LNCaP clone FGC (cell line): ENCODE measurements around the gene PRELID3B.

Experiments
- DNase-seq: peaks from one replicate; pipeline ENCODE4 v3.0.0-alpha.2; 2011; ENCODE audit warnings: low read depth
- H3K4me3 ChIP-seq: 2 replicates; pipeline ENCODE4 v1.5.1; 2011; ENCODE audit warnings: mild to moderate bottlenecking, low read depth, low read length, control low read depth
- TF ChIP-seq, protein P1 (sequence below): IDR thresholded peaks from 2 replicates; pipeline ENCODE4 v1.5.1; 2012; ENCODE audit warnings: mild to moderate bottlenecking; ENCODE audit not compliant: control insufficient read depth, insufficient read depth; ENCODE audit errors: extremely low read depth

Gene PRELID3B

DNA sequence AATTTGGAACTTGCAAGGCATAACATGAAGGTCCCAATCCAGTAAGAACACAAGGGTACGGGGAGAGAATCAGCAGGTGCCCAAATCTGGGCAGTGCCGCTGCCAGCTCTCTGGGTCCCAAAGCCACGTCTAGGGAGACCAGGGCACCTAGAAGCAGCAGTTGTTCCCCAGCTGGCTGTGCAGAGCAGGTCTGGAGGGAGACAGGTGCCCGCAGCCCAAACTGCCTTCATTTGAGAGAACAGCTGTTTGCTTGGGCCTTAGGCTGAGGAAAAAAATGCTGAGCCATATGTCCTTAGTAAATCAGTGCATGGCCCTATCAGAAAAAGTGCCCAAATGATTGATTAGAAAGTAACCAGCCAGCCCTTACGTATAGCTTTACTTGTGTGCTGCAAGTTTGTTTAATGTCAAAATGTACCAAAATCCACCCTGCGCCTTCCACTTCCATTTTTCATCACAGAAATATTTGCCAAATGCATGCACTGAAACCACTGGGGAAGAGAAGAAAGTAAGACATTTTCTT is 9.1 kb upstream of the PRELID3B start:
- TF ChIP-seq, protein P1, sequence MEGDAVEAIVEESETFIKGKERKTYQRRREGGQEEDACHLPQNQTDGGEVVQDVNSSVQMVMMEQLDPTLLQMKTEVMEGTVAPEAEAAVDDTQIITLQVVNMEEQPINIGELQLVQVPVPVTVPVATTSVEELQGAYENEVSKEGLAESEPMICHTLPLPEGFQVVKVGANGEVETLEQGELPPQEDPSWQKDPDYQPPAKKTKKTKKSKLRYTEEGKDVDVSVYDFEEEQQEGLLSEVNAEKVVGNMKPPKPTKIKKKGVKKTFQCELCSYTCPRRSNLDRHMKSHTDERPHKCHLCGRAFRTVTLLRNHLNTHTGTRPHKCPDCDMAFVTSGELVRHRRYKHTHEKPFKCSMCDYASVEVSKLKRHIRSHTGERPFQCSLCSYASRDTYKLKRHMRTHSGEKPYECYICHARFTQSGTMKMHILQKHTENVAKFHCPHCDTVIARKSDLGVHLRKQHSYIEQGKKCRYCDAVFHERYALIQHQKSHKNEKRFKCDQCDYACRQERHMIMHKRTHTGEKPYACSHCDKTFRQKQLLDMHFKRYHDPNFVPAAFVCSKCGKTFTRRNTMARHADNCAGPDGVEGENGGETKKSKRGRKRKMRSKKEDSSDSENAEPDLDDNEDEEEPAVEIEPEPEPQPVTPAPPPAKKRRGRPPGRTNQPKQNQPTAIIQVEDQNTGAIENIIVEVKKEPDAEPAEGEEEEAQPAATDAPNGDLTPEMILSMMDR: no peak
- no peak for DNase-seq
- H3K4me3 ChIP-seq: no peak overlapping the region

DNA sequence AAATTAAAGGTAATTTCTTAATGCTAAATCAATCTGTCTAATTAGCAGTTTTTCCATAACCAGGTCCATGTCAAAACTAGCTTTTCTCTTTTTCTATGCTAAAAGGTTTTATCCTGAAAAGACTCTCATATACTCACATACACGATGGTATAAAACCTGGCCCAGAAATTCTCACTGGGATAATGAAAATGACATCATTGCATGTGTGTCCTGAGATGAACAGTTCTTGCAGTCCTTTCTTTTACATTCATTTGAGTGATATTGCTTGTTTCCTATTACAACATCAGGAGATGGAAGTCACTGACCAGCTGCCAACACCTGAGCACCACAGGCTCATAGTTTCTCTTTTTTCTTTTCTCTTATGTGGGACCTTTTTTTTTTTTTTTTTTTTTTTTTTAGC is 7.9 kb upstream of the PRELID3B start:
- no peak for DNase-seq
- TF ChIP-seq, protein P1: no peak
- no peak overlapping the region for H3K4me3 ChIP-seq

DNA sequence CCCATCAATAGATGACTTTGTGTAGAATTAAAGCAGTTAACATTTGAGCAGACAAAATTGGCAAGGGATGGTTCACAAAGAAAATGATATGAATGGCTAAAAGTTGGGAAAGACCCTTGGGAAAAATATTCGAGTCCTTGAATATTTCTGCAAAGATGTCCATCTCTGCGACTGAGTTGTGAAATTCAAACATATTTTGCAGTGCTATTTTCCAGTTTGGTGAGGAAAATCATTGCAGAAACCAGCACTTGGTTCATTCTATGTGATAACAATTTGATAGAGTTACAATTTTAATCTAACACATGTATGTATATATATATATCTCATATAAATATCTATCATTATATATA is 6.1 kb upstream of the PRELID3B start:
- H3K4me3 ChIP-seq: no peak overlapping the region
- TF ChIP-seq, protein P1: no peak
- no peak for DNase-seq

DNA sequence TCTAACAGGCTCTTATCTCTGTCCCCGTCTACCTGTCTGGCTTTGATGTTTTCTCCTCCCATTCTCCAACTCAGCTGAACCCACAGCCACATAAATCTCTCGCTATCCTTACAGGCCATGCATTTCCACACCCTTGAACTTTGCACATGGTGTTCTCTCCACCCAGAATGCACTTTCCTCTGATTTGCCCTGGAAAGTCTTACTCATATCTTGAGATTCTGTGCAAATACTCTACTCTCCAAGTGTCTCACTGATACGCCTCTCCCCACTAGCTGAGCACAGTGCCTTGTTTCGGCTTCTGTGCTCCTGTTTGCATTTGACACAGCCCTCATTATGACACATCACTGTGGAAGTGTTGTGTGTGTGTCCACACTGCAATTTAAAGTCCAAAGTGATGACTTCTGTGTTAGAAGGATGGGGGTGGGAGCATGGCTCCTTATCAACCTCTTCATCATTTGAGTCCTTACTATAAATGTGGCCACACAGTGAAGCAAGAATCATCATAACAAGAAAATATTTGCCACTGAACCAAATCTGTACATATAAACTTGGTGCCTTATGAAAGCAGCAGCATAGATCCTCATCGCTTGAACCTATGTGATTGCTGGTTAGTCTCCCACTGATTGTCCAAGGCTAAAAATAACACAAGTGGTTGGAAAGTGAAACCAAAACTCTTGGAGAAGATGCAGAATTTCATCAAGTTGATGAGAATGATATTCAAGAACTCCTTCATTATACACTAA is 5.5 kb upstream of the PRELID3B start:
- DNase-seq: no peak

DNA sequence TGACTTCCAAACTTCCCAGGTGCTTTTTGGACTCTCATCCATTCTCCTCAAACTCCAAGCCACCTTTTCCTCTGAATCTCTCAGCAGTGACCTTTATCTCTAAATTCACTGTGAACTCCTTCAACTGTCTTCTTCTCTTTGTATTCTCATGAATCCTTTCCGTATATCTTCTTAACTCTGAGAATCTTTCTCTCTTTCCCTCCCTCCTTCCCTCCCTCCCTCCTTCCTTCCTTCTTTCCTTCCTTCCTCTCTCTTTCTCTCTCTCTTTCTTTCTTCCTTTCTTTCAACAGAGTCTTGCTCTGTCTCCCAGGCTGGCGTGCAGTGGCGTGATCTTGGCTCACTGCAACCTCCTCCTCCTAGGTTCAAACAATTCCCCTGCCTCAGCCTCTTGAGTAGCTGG is 4.3 kb upstream of the PRELID3B start:
- no peak for DNase-seq
- TF ChIP-seq, protein P1: no peak
- H3K4me3 ChIP-seq: no peak overlapping the region

More for the DNA sequence above, 5.5 kb upstream of the PRELID3B start:
- TF ChIP-seq, protein P1: no peak
- no peak overlapping the region for H3K4me3 ChIP-seq

DNA sequence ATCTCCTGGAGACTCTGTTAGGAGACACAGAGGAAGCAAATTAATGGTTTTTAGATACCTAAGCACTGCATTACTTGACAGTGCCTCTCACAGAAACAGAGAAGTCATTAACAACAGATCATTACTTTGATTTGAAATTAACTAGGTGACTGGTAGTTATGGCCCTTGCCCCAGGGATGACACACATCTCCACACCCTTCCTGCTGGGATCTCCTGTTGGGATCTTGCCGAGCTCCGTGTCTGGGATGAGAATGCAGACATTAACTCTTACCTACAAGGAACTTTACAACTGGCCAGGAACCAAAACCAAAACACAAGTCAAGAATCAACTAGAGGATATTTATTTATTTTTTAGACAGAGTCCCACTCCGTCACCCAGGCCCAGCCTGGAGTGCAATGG is 2.2 kb upstream of the PRELID3B start:
- no peak overlapping the region for H3K4me3 ChIP-seq
- TF ChIP-seq, protein P1: no peak
- DNase-seq: no peak

DNA sequence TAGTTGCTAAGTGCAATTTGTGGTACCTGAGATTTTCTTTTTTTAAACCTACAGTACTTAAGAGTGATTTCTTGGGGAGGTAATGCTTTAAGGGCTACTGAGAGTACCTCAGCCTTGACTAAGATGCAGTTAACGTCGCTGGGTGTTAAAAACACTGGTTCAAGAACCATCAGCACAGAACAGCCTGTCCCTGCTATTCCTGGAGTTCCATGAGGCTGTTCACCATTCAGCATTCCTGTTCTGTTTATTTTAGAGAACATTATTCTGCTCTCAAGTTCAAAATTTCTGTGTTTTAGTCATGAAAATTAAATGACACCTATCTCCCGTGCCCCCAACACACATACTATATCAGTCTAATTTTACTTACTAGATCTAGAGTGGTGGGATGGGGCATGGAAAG is 1.7 kb upstream of the PRELID3B start:
- DNase-seq: no peak
- no peak overlapping the region for H3K4me3 ChIP-seq
- TF ChIP-seq, protein P1: no peak
